HepG2 (cell line): ENCODE measurements around the gene SELENOW. TPM values are rescaled to one million over a fixed set of nuclear protein-coding genes. Genes with fewer than 3 reads are reported as not detected.

Experiments used
- ARNT ChIP-seq: fragments of 450-650 bp; IDR thresholded peaks from 2 replicates; pipeline ENCODE4 v1.6.1; 2017
- ASH2L ChIP-seq: fragments of 300-600, 200-600 bp; sonication (generic); IDR thresholded peaks from 2 replicates; pipeline ENCODE4 v1.7.0; 2017; ENCODE audit warnings: low read depth, mild to moderate bottlenecking, moderate library complexity, mixed read lengths, low read length; ENCODE audit not compliant: insufficient read length
- HOXA3 ChIP-seq: sonication (generic); formaldehyde crosslinking; IDR thresholded peaks from 2 replicates; pipeline ENCODE4 v1.5.0; 2020; ENCODE audit warnings: missing genetic modification reagents
- MXI1 ChIP-seq: IDR thresholded peaks from 3 replicates; pipeline ENCODE4 v1.6.1; 2012; ENCODE audit warnings: low read depth, low read length, inconsistent platforms, borderline replicate concordance
- NFE2L1 ChIP-seq: sonication (generic); formaldehyde crosslinking; IDR thresholded peaks from 2 replicates; pipeline ENCODE4 v1.4.0; 2020; ENCODE audit warnings: missing genetic modification reagents, mild to moderate bottlenecking, borderline replicate concordance
- NFE2L2 ChIP-seq: fragments of 150-350 bp; IDR thresholded peaks from 2 replicates; pipeline ENCODE4 v1.6.1; 2014; ENCODE audit warnings: low read length
- NFIC ChIP-seq: IDR thresholded peaks from 2 replicates; pipeline ENCODE4 v1.6.1; 2012; ENCODE audit warnings: mild to moderate bottlenecking, low read length, inconsistent platforms
- NFRKB ChIP-seq: fragments of 450-650 bp; IDR thresholded peaks from 2 replicates; pipeline ENCODE4 v1.6.1; 2017
- PHF21A ChIP-seq: sonication (generic); formaldehyde crosslinking; IDR thresholded peaks from 2 replicates; pipeline ENCODE4 v1.5.0; 2020; ENCODE audit warnings: mild to moderate bottlenecking, missing genetic modification reagents
- PITX1 ChIP-seq: sonication (generic); formaldehyde crosslinking; IDR thresholded peaks from 2 replicates; pipeline ENCODE4 v1.5.1; 2020; ENCODE audit warnings: mild to moderate bottlenecking, missing genetic modification reagents
- PRDM4 ChIP-seq: sonication (generic); formaldehyde crosslinking; IDR thresholded peaks from 2 replicates; pipeline ENCODE4 v1.9.0; 2021; ENCODE audit warnings: missing genetic modification reagents, borderline replicate concordance
- ZFP90 ChIP-seq: sonication (generic); formaldehyde crosslinking; IDR thresholded peaks from 2 replicates; pipeline ENCODE4 v1.8.0; 2022; ENCODE audit warnings: missing genetic modification reagents, mild to moderate bottlenecking, inconsistent platforms, borderline replicate concordance
- ZNF138 ChIP-seq: sonication (generic); formaldehyde crosslinking; IDR thresholded peaks from 2 replicates; pipeline ENCODE4 v1.5.0; 2020; ENCODE audit warnings: mild to moderate bottlenecking, low read depth, missing genetic modification reagents
- ZNF160 ChIP-seq: sonication (generic); formaldehyde crosslinking; IDR thresholded peaks from 2 replicates; pipeline ENCODE4 v1.8.0; 2022; ENCODE audit warnings: mild to moderate bottlenecking, inconsistent platforms, missing genetic modification reagents
- ZNF224 ChIP-seq: sonication (generic); formaldehyde crosslinking; IDR thresholded peaks from 2 replicates; pipeline ENCODE4 v1.5.0; 2020; ENCODE audit warnings: mild to moderate bottlenecking, missing genetic modification reagents
- ZNF362 ChIP-seq: sonication (generic); formaldehyde crosslinking; IDR thresholded peaks from 2 replicates; pipeline ENCODE4 v1.4.0; 2020; ENCODE audit warnings: missing genetic modification reagents, mild to moderate bottlenecking, borderline replicate concordance
- ZNF441 ChIP-seq: sonication (generic); formaldehyde crosslinking; IDR thresholded peaks from 2 replicates; pipeline ENCODE4 v1.7.0; 2021; ENCODE audit warnings: missing genetic modification reagents, borderline replicate concordance
- ZNF446 ChIP-seq: sonication (generic); formaldehyde crosslinking; IDR thresholded peaks from 2 replicates; pipeline ENCODE4 v1.5.0; 2020; ENCODE audit warnings: mild to moderate bottlenecking, missing genetic modification reagents
- ZNF674 ChIP-seq: sonication (generic); formaldehyde crosslinking; IDR thresholded peaks from 2 replicates; pipeline ENCODE4 v1.5.0; 2020; ENCODE audit warnings: low read depth, mild to moderate bottlenecking, missing genetic modification reagents
- ZNF772 ChIP-seq: sonication (generic); formaldehyde crosslinking; IDR thresholded peaks from 2 replicates; pipeline ENCODE4 v1.5.0; 2020; ENCODE audit warnings: mild to moderate bottlenecking, missing genetic modification reagents
- ZSCAN5A ChIP-seq: sonication (generic); formaldehyde crosslinking; IDR thresholded peaks from 2 replicates; pipeline ENCODE4 v1.8.0; 2022; ENCODE audit warnings: mild to moderate bottlenecking, missing genetic modification reagents, borderline replicate concordance
- polyA plus RNA-seq, 8 experiments: library from polyadenylated mRNA; depleted of rRNA in 3 of 8; stranded (reverse) in 7 of 8; unstranded in 1 of 8; fragments of >200 nt; fragmentation: Illumina TruSeq in 4 of 8; extraction: Trizol in 4 of 8; gene quantifications; 2 replicates each; pipeline versions ENCODE4 v1.2.1 to v1.2.3, GENCODE V29; 2011 to 2016; ENCODE audit warnings: low read depth in 4 of 8, missing spikeins in 1 of 8, mixed read lengths in 1 of 8; ENCODE audit not compliant: insufficient read depth in 1 of 8
- total RNA-seq, 5 experiments: library from RNA; depleted of rRNA; stranded (reverse); fragments of >200 nt; fragmentation: Illumina TruSeq; extraction: Trizol; gene quantifications; 2 replicates each; pipeline ENCODE4 v1.2.3, GENCODE V29; 2016; ENCODE audit warnings: low read depth in 1 of 5
- TF ChIP-seq, protein P1 (sequence below): sonication (generic); formaldehyde crosslinking; IDR thresholded peaks from 2 replicates; pipeline ENCODE4 v1.4.0; 2020; ENCODE audit warnings: missing genetic modification reagents

SELENOW gene
- total and polyA plus RNA-seq, 2 of the 13 experiments (the other 11 are each of a cell fraction or from before 2014, with no cell fraction given) = 50.3 to 64.7 TPM

GRCh38 chr19:47778049-47778953, at the start of gene SELENOW (continued):
- TF ChIP-seq ZSCAN5A (CRISPR knock-in tag) (no peak), ZNF362 (CRISPR knock-in tag) (no peak; the same call in 1 of the 2 replicates), PITX1 (CRISPR knock-in tag) (no peak; the same call in none of the 2 replicates), ZNF138 (CRISPR knock-in tag) (peak; percentile 62; the same call in 1 of the 2 replicates), NFE2L2 (no peak), PRDM4 (CRISPR knock-in tag) (no peak), ZNF772 (CRISPR knock-in tag) (peak; percentile 68; the same call in 1 of the 2 replicates), NFE2L1 (CRISPR knock-in tag) (no peak), ZNF160 (CRISPR knock-in tag) (peak; percentile 50; the same call in 1 of the 2 replicates), HOXA3 (CRISPR knock-in tag) (peak; percentile 69), MXI1 (no peak; the same call in 2 of the 3 replicates), ZFP90 (0 out of 2 replicates have a peak, but pooled peaks have one; percentile 68), ZNF446 (CRISPR knock-in tag) (no peak), NFRKB (no peak), ZNF224 (CRISPR knock-in tag) (no peak), NFIC (no peak), ZNF441 (0 out of 2 replicates have a peak, but pooled peaks have one; percentile 36), PHF21A (CRISPR knock-in tag) (no peak), ZNF674 (CRISPR knock-in tag) (no peak), ASH2L (peak; percentile 54), ARNT (no peak)
- TF ChIP-seq, protein P1, sequence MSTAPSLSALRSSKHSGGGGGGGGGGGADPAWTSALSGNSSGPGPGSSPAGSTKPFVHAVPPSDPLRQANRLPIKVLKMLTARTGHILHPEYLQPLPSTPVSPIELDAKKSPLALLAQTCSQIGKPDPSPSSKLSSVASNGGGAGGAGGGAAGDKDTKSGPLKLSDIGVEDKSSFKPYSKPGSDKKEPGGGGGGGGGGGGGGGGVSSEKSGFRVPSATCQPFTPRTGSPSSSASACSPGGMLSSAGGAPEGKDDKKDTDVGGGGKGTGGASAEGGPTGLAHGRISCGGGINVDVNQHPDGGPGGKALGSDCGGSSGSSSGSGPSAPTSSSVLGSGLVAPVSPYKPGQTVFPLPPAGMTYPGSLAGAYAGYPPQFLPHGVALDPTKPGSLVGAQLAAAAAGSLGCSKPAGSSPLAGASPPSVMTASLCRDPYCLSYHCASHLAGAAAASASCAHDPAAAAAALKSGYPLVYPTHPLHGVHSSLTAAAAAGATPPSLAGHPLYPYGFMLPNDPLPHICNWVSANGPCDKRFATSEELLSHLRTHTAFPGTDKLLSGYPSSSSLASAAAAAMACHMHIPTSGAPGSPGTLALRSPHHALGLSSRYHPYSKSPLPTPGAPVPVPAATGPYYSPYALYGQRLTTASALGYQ (CRISPR knock-in tag) = peak; percentile 21; the same call in 1 of the 2 replicates
